ENCODE data around the gene FNDC7.
"Not testable (repeated sequence)": the region's sequence is repeated elsewhere in the genome, so short reads cannot be mapped to it uniquely, and the experiment has no call there.

FNDC7 gene

GRCh38 chr1:108712606-108713150 lies at the start of gene FNDC7:
Gene FNDC7 (plus strand): TSS chr1:108712908. CDS start chr1:108712934, 26 bp downstream.
- Histone ChIP-seq H3K4me1 (no peaks in the 10 kb centered on the region), H3K4me2 (no peak within 1 kb of the TSS), H3K4me3 (no peak within 1 kb of the TSS), H3K9me3 (no peaks in the 10 kb centered on the region), H4K20me1 (no peaks in the 10 kb centered on the region), H3K27me3 (no peaks in the 10 kb centered on the region), H3K27ac (no peak within 1 kb of the TSS), H3K9ac (no peak within 1 kb of the TSS), H3K36me3 (no peaks in the 10 kb centered on the region)
- TF ChIP-seq Cebpa-rat (IDR thresholded peaks at IDR 0.05), result no peak

DNA sequence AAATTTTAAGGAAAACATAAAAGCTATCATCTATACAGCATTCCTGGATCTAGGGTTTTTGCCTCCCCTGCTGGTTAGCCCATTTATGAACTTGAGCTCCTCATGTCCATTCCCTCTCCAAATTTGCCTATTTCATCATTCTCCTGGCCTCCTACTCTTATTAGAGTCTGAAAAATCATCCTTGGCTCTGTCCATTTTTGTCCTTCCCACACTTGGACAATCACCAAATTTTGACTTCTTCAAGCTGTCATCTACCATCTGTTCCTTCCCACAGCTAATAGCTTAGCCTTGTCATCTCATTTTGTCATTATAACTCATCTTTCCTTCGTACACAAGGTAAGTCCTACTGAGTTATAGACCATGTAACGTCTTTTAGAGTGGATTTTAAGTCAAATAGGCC lies 49.6 kb upstream of the FNDC7 start:
- no peak overlapping the region for H3K4me2 ChIP-seq
- H3K9ac ChIP-seq, result no peak overlapping the region
- H3K27ac ChIP-seq, result no peak overlapping the region
- peaks cover 30% of the 10 kb centered on the region for H3K9me3 ChIP-seq
- H4K20me1 ChIP-seq, result no peaks in the 10 kb centered on the region
- no peak for TF ChIP-seq Cebpa-rat (IDR thresholded peaks at IDR 0.05)
- no peaks in the 10 kb centered on the region for H3K36me3 ChIP-seq
- no peak overlapping the region for H3K4me3 ChIP-seq
- H3K4me1 ChIP-seq, result peaks cover 14% of the 10 kb centered on the region
- H3K27me3 ChIP-seq, result peaks cover 22% of the 10 kb centered on the region

DNA sequence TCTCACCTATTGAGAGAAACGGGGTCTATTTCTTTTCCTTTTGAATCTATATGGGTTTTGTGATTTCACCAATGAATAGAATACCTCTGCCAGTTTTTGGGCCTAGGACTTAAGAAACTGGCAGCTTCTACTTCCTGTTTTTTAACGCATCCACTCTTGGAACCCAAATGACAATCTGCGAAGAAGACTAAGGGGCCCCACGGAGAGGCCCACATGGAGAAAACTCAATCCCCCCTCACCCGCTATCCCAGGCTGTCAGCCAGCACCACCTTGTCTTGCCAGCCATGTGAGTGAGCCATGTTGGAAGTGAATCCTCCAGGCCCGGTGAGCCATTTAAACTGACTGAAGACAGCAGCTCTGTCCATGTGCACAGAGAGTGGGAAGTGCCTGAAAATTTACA lies 48.2 kb upstream of the FNDC7 start:
- peaks cover 22% of the 10 kb centered on the region for H3K27me3 ChIP-seq
- H3K36me3 ChIP-seq, result no peaks in the 10 kb centered on the region
- no peak for TF ChIP-seq Cebpa-rat (IDR thresholded peaks at IDR 0.05)
- no peak overlapping the region for H3K4me2 ChIP-seq
- no peak overlapping the region for H3K27ac ChIP-seq
- H3K4me1 ChIP-seq, result peaks cover 14% of the 10 kb centered on the region
- H4K20me1 ChIP-seq, result no peaks in the 10 kb centered on the region
- no peak overlapping the region for H3K9ac ChIP-seq
- no peak overlapping the region for H3K4me3 ChIP-seq
- peaks cover 30% of the 10 kb centered on the region for H3K9me3 ChIP-seq

- Histone ChIP-seq H3K9ac (no peak overlapping the region), H4K20me1 (no peaks in the 10 kb centered on the region), H3K4me1 (peaks cover 14% of the 10 kb centered on the region), H3K4me3 (no peak overlapping the region), H3K36me3 (no peaks in the 10 kb centered on the region), H3K27me3 (peaks cover 21% of the 10 kb centered on the region), H3K27ac (no peak overlapping the region), H3K4me2 (no peak overlapping the region), H3K9me3 (peaks cover 29% of the 10 kb centered on the region)
- TF ChIP-seq Cebpa-rat (IDR thresholded peaks at IDR 0.05), result no peak
These were observed 47.6 kb upstream of the FNDC7 start for GRCh38 chr1:108665067-108665466.

- no peak for TF ChIP-seq Cebpa-rat (IDR thresholded peaks at IDR 0.05)
- Histone ChIP-seq H3K27me3 (peaks cover 15% of the 10 kb centered on the region), H3K27ac (no peak overlapping the region), H3K4me2 (no peak overlapping the region), H4K20me1 (no peaks in the 10 kb centered on the region), H3K4me1 (peaks cover 14% of the 10 kb centered on the region), H3K9ac (no peak overlapping the region), H3K4me3 (no peak overlapping the region), H3K9me3 (peaks cover 22% of the 10 kb centered on the region), H3K36me3 (no peaks in the 10 kb centered on the region)
These were observed 46.9 kb upstream of the FNDC7 start for GRCh38 chr1:108665771-108666170.

DNA sequence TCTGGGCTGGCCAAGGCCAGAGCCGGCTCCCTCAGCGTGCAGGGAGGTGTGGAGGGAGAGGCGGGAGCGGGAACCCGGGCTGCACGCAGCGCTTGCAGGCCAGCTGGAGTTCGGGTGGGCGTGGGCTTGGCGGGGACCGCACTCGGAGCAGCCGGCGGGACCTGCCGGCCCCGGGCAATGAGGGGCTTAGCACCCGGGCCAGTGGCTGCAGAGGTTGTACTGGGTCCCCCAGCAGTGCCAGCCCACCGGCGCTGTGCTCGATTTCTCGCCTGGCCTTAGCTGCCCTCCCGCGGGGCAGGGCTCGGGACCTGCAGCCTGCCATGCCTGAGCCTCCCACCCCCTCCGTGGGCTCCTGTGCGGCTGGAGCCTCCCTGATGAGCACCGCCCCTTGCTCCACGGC lies 45.3 kb upstream of the FNDC7 start:
- not testable (repeated sequence) for H3K4me1 ChIP-seq, H3K9ac ChIP-seq, H3K4me2 ChIP-seq, H3K36me3 ChIP-seq, H3K4me3 ChIP-seq, H4K20me1 ChIP-seq, H3K27me3 ChIP-seq, H3K27ac ChIP-seq, H3K9me3 ChIP-seq

GRCh38 chr1:108668777-108669176 lies 43.9 kb upstream of the FNDC7 start:
- Histone ChIP-seq H3K4me1 (no peaks in the 10 kb centered on the region), H3K9ac (no peak overlapping the region), H3K4me2 (no peak overlapping the region), H4K20me1 (no peaks in the 10 kb centered on the region), H3K4me3 (no peak overlapping the region), H3K27me3 (no peaks in the 10 kb centered on the region), H3K27ac (no peak overlapping the region), H3K9me3 (peaks cover 14% of the 10 kb centered on the region), H3K36me3 (no peaks in the 10 kb centered on the region)
- TF ChIP-seq Cebpa-rat (IDR thresholded peaks at IDR 0.05), result no peak

- no peak overlapping the region for H3K9ac ChIP-seq
- no peak overlapping the region for H3K4me2 ChIP-seq
- H3K4me1 ChIP-seq, result no peaks in the 10 kb centered on the region
- H3K27ac ChIP-seq, result no peak overlapping the region
- no peaks in the 10 kb centered on the region for H3K36me3 ChIP-seq
- H3K4me3 ChIP-seq, result no peak overlapping the region
- peaks cover 19% of the 10 kb centered on the region for H3K9me3 ChIP-seq
- no peaks in the 10 kb centered on the region for H4K20me1 ChIP-seq
- no peak for TF ChIP-seq Cebpa-rat (IDR thresholded peaks at IDR 0.05)
- no peaks in the 10 kb centered on the region for H3K27me3 ChIP-seq
These were observed 43.0 kb upstream of the FNDC7 start for GRCh38 chr1:108669679-108670078.

DNA sequence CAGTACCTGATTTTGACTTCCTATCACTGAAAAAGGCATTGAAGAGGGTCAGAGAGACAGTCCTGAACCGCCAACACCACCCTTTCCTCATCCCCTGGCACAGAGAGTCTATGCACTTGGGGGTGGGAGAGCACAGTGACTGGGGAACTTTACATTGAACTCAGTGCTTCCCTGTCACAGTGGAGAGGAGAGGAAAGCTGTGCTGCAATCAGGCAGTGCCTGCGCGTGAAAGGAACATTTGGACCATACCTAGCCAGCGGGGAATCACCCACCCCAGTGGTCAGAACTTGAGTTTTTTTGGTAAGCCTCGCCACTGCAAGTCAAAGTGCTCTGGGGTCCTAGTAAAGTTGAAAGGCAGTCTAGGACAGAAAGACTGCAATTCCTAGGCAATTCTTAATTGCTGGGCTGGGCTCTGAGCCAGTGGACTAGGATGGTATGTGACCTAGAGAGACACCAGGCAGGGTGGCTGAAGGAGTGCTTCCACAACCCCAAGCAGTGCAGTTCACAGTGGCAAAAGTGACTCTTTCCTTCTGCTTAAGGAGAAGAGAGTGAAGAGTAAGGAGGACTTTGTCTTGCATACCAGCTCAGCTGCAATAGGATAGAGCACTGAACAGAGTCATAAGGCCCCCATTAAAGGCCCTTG lies 42.5 kb upstream of the FNDC7 start:
- Histone ChIP-seq H3K36me3 (no peaks in the 10 kb centered on the region), H3K4me1 (no peaks in the 10 kb centered on the region), H3K27ac (no peak overlapping the region), H3K4me2 (no peak overlapping the region), H3K27me3 (no peaks in the 10 kb centered on the region), H4K20me1 (no peaks in the 10 kb centered on the region), H3K9me3 (peaks cover 23% of the 10 kb centered on the region), H3K4me3 (no peak overlapping the region), H3K9ac (no peak overlapping the region)
- TF ChIP-seq Cebpa-rat (IDR thresholded peaks at IDR 0.05), result no peak

DNA sequence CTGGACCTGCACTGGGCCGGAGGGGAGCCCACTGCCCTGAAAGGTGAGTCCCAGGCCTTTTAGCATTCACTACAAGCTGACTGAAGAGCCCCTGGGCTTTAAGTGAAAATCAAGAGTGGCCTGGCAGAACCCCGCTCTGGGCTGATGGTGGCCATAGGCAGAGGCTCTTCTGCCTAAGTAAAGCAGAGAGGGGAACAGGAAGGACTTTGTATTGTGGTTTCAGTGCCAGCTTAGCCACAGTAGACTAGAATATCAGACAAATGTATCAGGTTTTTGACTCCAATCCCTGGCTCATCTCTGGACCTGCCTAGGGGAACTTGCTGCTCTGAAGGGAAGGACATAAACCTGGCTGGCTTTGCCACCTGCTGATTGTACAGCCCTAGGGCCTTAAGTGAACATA lies 41.6 kb upstream of the FNDC7 start:
- Histone ChIP-seq H3K4me1 (no peaks in the 10 kb centered on the region), H3K9ac (no peak overlapping the region), H3K4me3 (no peak overlapping the region), H4K20me1 (no peaks in the 10 kb centered on the region), H3K27me3 (no peaks in the 10 kb centered on the region), H3K27ac (no peak overlapping the region), H3K4me2 (no peak overlapping the region), H3K9me3 (peaks cover 23% of the 10 kb centered on the region), H3K36me3 (no peaks in the 10 kb centered on the region)
- TF ChIP-seq Cebpa-rat (IDR thresholded peaks at IDR 0.05), result no peak

DNA sequence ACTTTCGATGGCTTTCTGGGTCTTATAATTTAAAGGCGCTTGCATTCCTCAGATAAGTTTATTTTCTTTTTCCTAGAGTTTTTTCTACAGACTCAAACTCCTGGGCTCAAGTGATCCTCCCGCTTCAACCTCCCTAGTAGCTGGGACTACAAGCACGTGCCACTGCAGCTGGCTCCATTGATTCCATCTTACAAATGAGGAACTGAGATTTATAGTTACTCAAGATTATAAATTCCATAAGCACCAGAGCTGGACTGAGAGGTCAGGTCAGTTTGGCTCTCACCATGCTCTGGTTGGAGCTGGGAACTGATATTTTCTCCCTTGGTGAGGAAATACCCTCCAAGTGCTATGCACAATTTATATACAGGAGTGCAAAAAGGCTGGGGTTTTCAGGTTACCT lies 34.0 kb upstream of the FNDC7 start:
- H3K4me1 ChIP-seq, result 0 out of 2 replicates have a peak, but pooled peaks cover 5% of the 10 kb centered on the region
- no peaks in the 10 kb centered on the region for H3K36me3 ChIP-seq
- no peaks in the 10 kb centered on the region for H4K20me1 ChIP-seq
- no peak for TF ChIP-seq Cebpa-rat (IDR thresholded peaks at IDR 0.05)
- H3K9ac ChIP-seq, result no peak overlapping the region
- no peak overlapping the region for H3K27ac ChIP-seq
- H3K27me3 ChIP-seq, result no peaks in the 10 kb centered on the region
- no peak overlapping the region for H3K4me3 ChIP-seq
- H3K9me3 ChIP-seq, result peaks cover 9% of the 10 kb centered on the region
- H3K4me2 ChIP-seq, result no peak overlapping the region

Data from BLaER1 (cell line).